ENCODE measurements around the gene PTMS. TPM values are rescaled to one million over a fixed set of nuclear protein-coding genes. Genes with fewer than 3 reads are reported as not detected.

The PTMS gene
- total RNA-seq, 6 experiments from 2014 or later: 113 to 484 (median 404) TPM

GRCh38 chr12:6791931-6792520 is 25.9 kb downstream of the PTMS start:
- H3K27me3 ChIP-seq: no peaks in the 10 kb centered on the region
- no peaks in the 10 kb centered on the region for H3K9me3 ChIP-seq
- TF ChIP-seq, protein P1, sequence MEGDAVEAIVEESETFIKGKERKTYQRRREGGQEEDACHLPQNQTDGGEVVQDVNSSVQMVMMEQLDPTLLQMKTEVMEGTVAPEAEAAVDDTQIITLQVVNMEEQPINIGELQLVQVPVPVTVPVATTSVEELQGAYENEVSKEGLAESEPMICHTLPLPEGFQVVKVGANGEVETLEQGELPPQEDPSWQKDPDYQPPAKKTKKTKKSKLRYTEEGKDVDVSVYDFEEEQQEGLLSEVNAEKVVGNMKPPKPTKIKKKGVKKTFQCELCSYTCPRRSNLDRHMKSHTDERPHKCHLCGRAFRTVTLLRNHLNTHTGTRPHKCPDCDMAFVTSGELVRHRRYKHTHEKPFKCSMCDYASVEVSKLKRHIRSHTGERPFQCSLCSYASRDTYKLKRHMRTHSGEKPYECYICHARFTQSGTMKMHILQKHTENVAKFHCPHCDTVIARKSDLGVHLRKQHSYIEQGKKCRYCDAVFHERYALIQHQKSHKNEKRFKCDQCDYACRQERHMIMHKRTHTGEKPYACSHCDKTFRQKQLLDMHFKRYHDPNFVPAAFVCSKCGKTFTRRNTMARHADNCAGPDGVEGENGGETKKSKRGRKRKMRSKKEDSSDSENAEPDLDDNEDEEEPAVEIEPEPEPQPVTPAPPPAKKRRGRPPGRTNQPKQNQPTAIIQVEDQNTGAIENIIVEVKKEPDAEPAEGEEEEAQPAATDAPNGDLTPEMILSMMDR (IDR thresholded peaks at IDR 0.05): no peak
- TF ChIP-seq POLR2A (IDR thresholded peaks at IDR 0.05): no peak
- peak overlapping the region in 2 of 3 donors; percentile 11 to 31 for H3K4me3 ChIP-seq
- H3K27ac ChIP-seq: peak overlapping the region in 2 of 3 donors; percentile 38 to 47
- no peaks in the 10 kb centered on the region for H3K36me3 ChIP-seq
- DNase-seq: no peak
- H3K4me1 ChIP-seq: no peaks in the 10 kb centered on the region
- 60% methylated on average over 2 of the region's 13 CpGs for WGBS (ENCODE audit: insufficient coverage, low coverage, low lambda C conversion rate, missing lambda C conversion rate)
- intact Hi-C loops (cut with DNase I): no loop called here
- peak; percentile 16 to 21 (median 16) for ATAC-seq

GRCh38 chr12:6792522-6793201 is 26.5 kb downstream of the PTMS start:
- peak in 1 of 3 donors; percentile 70 for DNase-seq
- peak overlapping the region in 2 of 3 donors; percentile 11 to 31 for H3K4me3 ChIP-seq
- intact Hi-C loops (cut with DNase I): no loop called here
- H3K4me1 ChIP-seq: no peaks in the 10 kb centered on the region
- 43% methylated on average over 12 of the region's 12 CpGs for WGBS (ENCODE audit: insufficient coverage, low coverage, low lambda C conversion rate, missing lambda C conversion rate)
- H3K27me3 ChIP-seq: no peaks in the 10 kb centered on the region
- H3K9me3 ChIP-seq: no peaks in the 10 kb centered on the region
- peak overlapping the region in 2 of 3 donors; percentile 38 to 47 for H3K27ac ChIP-seq
- H3K36me3 ChIP-seq: no peaks in the 10 kb centered on the region
- ATAC-seq: peak; percentile 54 to 65 (median 57)
- TF ChIP-seq POLR2A (IDR thresholded peaks at IDR 0.05): no peak

DNA sequence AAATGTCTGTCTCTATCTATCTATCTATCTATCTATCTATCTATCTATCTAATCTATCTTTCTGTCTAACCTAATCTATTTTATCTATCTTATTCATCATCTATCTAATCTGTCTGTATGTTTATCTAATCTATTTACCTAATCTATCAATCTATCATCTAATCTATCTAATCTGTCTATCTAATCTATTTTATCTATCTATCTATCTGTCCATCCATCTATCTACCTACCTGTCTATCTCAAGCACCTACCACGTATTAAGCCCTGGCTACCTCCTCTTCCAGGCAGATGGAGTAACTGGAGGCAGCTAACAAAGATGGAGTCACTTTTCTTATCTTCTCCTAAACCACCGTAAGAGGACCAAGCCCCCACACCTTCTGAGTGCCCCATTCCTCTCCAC is 28.9 kb downstream of the PTMS start:
- no peak overlapping the region for H3K27ac ChIP-seq
- H3K9me3 ChIP-seq: no peaks in the 10 kb centered on the region
- 84% methylated on average over 2 of the region's 2 CpGs for WGBS (ENCODE audit: insufficient coverage, low coverage, low lambda C conversion rate, missing lambda C conversion rate)
- no peaks in the 10 kb centered on the region for H3K27me3 ChIP-seq
- ATAC-seq: no peak
- H3K4me3 ChIP-seq: no peak overlapping the region
- H3K4me1 ChIP-seq: no peaks in the 10 kb centered on the region
- DNase-seq: no peak
- TF ChIP-seq POLR2A (IDR thresholded peaks at IDR 0.05): no peak
- TF ChIP-seq, protein P1 (IDR thresholded peaks at IDR 0.05): no peak
- intact Hi-C loops (cut with DNase I): no loop called here
- no peaks in the 10 kb centered on the region for H3K36me3 ChIP-seq

DNA sequence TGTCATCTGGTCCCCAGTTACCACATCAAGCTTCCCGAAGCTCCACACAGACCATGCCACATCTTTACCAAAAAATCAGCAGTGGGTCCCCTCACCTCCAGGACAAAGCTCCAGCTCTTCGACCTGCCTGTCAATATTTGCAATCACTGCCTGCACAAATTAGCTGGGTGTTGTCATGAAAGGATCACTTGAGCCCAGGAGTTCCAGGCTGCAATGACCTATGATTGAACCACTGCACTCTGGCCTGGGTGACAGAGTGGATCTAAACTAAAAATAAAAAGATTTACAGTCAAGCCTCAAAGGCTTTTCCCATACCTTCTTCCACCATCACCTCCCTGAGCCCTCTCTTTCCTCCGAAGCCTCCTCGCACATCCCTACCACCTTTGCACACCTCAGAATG is 30.4 kb downstream of the PTMS start:
- 70% methylated on average over 4 of the region's 4 CpGs for WGBS (ENCODE audit: insufficient coverage, low coverage, low lambda C conversion rate, missing lambda C conversion rate)
- DNase-seq (no peak), ATAC-seq (peak in 1 of 4 donors; percentile 35)

GRCh38 chr12:6799147-6799546 is 33.0 kb downstream of the PTMS start:
- Histone ChIP-seq H3K27me3 (no peaks in the 10 kb centered on the region), H3K9me3 (no peaks in the 10 kb centered on the region), H3K36me3 (no peaks in the 10 kb centered on the region), H3K4me1 (no peaks in the 10 kb centered on the region), H3K27ac (no peak overlapping the region), H3K4me3 (no peak overlapping the region)
- TF ChIP-seq POLR2A (IDR thresholded peaks at IDR 0.05): no peak
- TF ChIP-seq, protein P1 (IDR thresholded peaks at IDR 0.05): no peak
- WGBS (ENCODE audit: insufficient coverage, low coverage, low lambda C conversion rate, missing lambda C conversion rate): 70% methylated on average over 4 of the region's 5 CpGs
- intact Hi-C loops (cut with DNase I): no loop called here
- DNase-seq (no peak), ATAC-seq (no peak)

More for the DNA sequence above, 30.4 kb downstream of the PTMS start:
- no peaks in the 10 kb centered on the region for H3K36me3 ChIP-seq
- no peak overlapping the region for H3K4me3 ChIP-seq
- H3K9me3 ChIP-seq: no peaks in the 10 kb centered on the region
- H3K4me1 ChIP-seq: no peaks in the 10 kb centered on the region
- intact Hi-C loops (cut with DNase I): no loop called here
- TF ChIP-seq, protein P1 (IDR thresholded peaks at IDR 0.05): no peak
- TF ChIP-seq POLR2A (IDR thresholded peaks at IDR 0.05): no peak
- H3K27ac ChIP-seq: no peak overlapping the region
- H3K27me3 ChIP-seq: no peaks in the 10 kb centered on the region
